Mesendoderm (in vitro differentiated cells): ENCODE measurements around the gene CYSLTR2.

ENCODE experiments used
- DNase-seq: peaks from one replicate; pipeline ENCODE4 v3.0.0; 2013
- H2AK5ac ChIP-seq: 2 replicates; pipeline ENCODE4 v1.6.1; 2013; ENCODE audit warnings: low read length, inconsistent platforms
- H2BK120ac ChIP-seq: 2 replicates; pipeline ENCODE4 v1.6.1; 2013; ENCODE audit warnings: low read depth, mild to moderate bottlenecking, low read length, moderate library complexity, mixed read lengths
- H2BK15ac ChIP-seq: replicated peaks from 2 replicates; pipeline ENCODE4 v1.6.1; 2013; ENCODE audit warnings: low read depth, mild to moderate bottlenecking, moderate library complexity
- H2BK5ac ChIP-seq: 2 replicates; pipeline ENCODE4 v1.6.1; 2013; ENCODE audit warnings: low read length, inconsistent platforms
- H3K18ac ChIP-seq: 2 replicates; pipeline ENCODE4 v1.6.1; 2013; ENCODE audit warnings: mild to moderate bottlenecking, low read length, mixed read lengths
- H3K23ac ChIP-seq: one replicate; pipeline ENCODE4 v1.6.1; 2013; ENCODE audit warnings: low read length
- H3K27ac ChIP-seq: 2 replicates; pipeline ENCODE4 v1.5.1; 2013; ENCODE audit warnings: low read depth, mild to moderate bottlenecking, inconsistent platforms, low read length, moderate library complexity
- H3K27me3 ChIP-seq: 2 replicates; pipeline ENCODE4 v1.6.1; 2013; ENCODE audit warnings: low read length, control low read depth, mild to moderate bottlenecking, inconsistent platforms; ENCODE audit not compliant: insufficient read depth, poor library complexity
- H3K36me3 ChIP-seq: 2 replicates; pipeline ENCODE4 v1.6.1; 2013; ENCODE audit warnings: low read length, inconsistent platforms; ENCODE audit not compliant: control insufficient read depth, insufficient read depth
- H3K4ac ChIP-seq: one replicate; pipeline ENCODE4 v1.6.1; 2013; ENCODE audit warnings: low read depth, mild to moderate bottlenecking, low read length, moderate library complexity
- H3K4me1 ChIP-seq: 2 replicates; pipeline ENCODE4 v1.6.1; 2013; ENCODE audit warnings: low read depth, low read length, inconsistent platforms; ENCODE audit not compliant: control insufficient read depth
- H3K4me2 ChIP-seq: 2 replicates; pipeline ENCODE4 v1.6.1; 2013; ENCODE audit warnings: low read length
- H3K4me3 ChIP-seq: 2 replicates; pipeline ENCODE4 v1.5.1; 2013; ENCODE audit warnings: mild to moderate bottlenecking, low read length
- H3K56ac ChIP-seq: one replicate; pipeline ENCODE4 v1.6.1; 2013; ENCODE audit warnings: low read length
- H3K79me1 ChIP-seq: 2 replicates; pipeline ENCODE4 v1.6.1; 2013; ENCODE audit warnings: low read length, inconsistent platforms
- H3K79me2 ChIP-seq: 2 replicates; pipeline ENCODE4 v1.6.1; 2013; ENCODE audit warnings: mild to moderate bottlenecking, low read length; ENCODE audit not compliant: control insufficient read depth, insufficient read depth
- H3K9ac ChIP-seq: 2 replicates; pipeline ENCODE4 v1.6.1; 2013; ENCODE audit warnings: low read length, inconsistent platforms
- H4K5ac ChIP-seq: one replicate; pipeline ENCODE4 v1.6.1; 2013; ENCODE audit warnings: low read length
- H4K8ac ChIP-seq: one replicate; pipeline ENCODE4 v1.6.1; 2013; ENCODE audit warnings: low read depth, mild to moderate bottlenecking, control low read depth, low read length, moderate library complexity
- WGBS: extraction: QIAGEN DNeasy Blood & Tissue Kit; methylation state at CpG from one replicate; pipeline ENCODE4 v1.1.7; 2013; ENCODE audit warnings: low lambda C conversion rate, missing lambda C conversion rate; ENCODE audit not compliant: insufficient coverage; ENCODE audit errors: extremely low coverage; 5-methylcytosine and 5-hydroxymethylcytosine counted together

The CYSLTR2 gene

GRCh38 chr13:48760626-48761025, 106.9 kb downstream of the CYSLTR2 start:
- H3K79me1 ChIP-seq = no peaks in the 10 kb centered on the region
- no peak overlapping the region for H2BK15ac ChIP-seq
- H2BK5ac ChIP-seq = no peak overlapping the region
- H2AK5ac ChIP-seq = no peak overlapping the region
- H3K27me3 ChIP-seq = no peaks in the 10 kb centered on the region
- WGBS = no CpG with 5 or more reads among the region's 9 CpGs
- DNase-seq = no peak
- H3K4me2 ChIP-seq = no peak overlapping the region
- no peak overlapping the region for H3K18ac ChIP-seq
- no peak overlapping the region for H4K8ac ChIP-seq
- no peak overlapping the region for H3K9ac ChIP-seq
- H3K4me1 ChIP-seq = no peaks in the 10 kb centered on the region
- no peak overlapping the region for H3K23ac ChIP-seq
- no peaks in the 10 kb centered on the region for H3K36me3 ChIP-seq
- H3K4ac ChIP-seq = no peak overlapping the region
- H2BK120ac ChIP-seq = no peak overlapping the region
- H3K79me2 ChIP-seq = no peaks in the 10 kb centered on the region
- no peak overlapping the region for H3K56ac ChIP-seq
- H3K27ac ChIP-seq = no peak overlapping the region
- H3K4me3 ChIP-seq = no peak overlapping the region
- no peak overlapping the region for H4K5ac ChIP-seq
